HepG2 (cell line): ENCODE results near the gene TBC1D5. TPM values are rescaled to one million over a fixed set of nuclear protein-coding genes. Genes with fewer than 3 reads are reported as not detected.

ENCODE experiments used
- ATAC-seq: fragments of 200-7000 bp; cut with Tn5 transposase; 3 replicates; pipeline ENCODE4 v1.9.1; 2020; ENCODE audit warnings: mild to moderate bottlenecking, moderate library complexity
- BruUV-seq: library from RNA; stranded (reverse); fragments of 400-500 nt; replicated peaks from 2 replicates; lab custom pipeline; 2021; lab: Mats Ljungman, UMichigan
- CTCF ChIA-PET: fragments of 300-600 bp; formaldehyde crosslinking; extraction: SDS; loops from one replicate; lab custom pipeline; 2021; ENCODE audit warnings: low total read pairs, inconsistent platforms, low intra/inter-chr PET ratio; lab: Yijun Ruan, JAX
- POLR2A ChIA-PET: fragments of 350-600 bp; sonication (Branson Sonifier 250); formaldehyde crosslinking; loops from one replicate; lab custom pipeline; 2020; ENCODE audit warnings: antibody characterized with exemption, inconsistent platforms; lab: Yijun Ruan, JAX
- DNase-seq: peaks from one replicate; pipeline ENCODE4 v3.0.0-alpha.2; 2015; ENCODE audit warnings: low spot score
- FAIRE-seq: peaks from 3 replicates; lab custom pipeline; 2011; peaks lifted over from hg19 to GRCh38; lab: Jason Lieb, UNC
- H2AFZ ChIP-seq: one replicate; pipeline ENCODE4 v1.6.1; 2011; ENCODE audit warnings: low read length, inconsistent platforms
- H3K27ac ChIP-seq: fragments of 300-600 bp; 3 replicates; pipeline ENCODE4 v1.8.0; 2011; ENCODE audit warnings: mixed run types, mild to moderate bottlenecking, mixed read lengths, low read length, inconsistent platforms; ENCODE audit not compliant: insufficient read depth; ENCODE audit errors: extremely low read length
- H3K27me3 ChIP-seq, 2 experiments: fragments of 200-600 bp in 1 of 2; 2 replicates in 1 of 2; 3 replicates in 1 of 2; pipeline versions ENCODE4 v1.6.0 to v1.8.0; 2011; ENCODE audit warnings: low read length in 2 of 2, mild to moderate bottlenecking in 2 of 2, moderate library complexity in 2 of 2, inconsistent platforms in 1 of 2; ENCODE audit not compliant: insufficient read depth in 2 of 2, control insufficient read depth in 1 of 2
- H3K36me3 ChIP-seq, 2 experiments: fragments of 200-600 bp in 1 of 2; replicated peaks in 1 of 2; 2 replicates in 1 of 2; 3 replicates in 1 of 2; pipeline versions ENCODE4 v1.5.1 to v1.8.0; 2011; ENCODE audit warnings: low read length in 2 of 2, inconsistent platforms in 1 of 2; ENCODE audit not compliant: insufficient read depth in 2 of 2, control insufficient read depth in 1 of 2
- H3K4me1 ChIP-seq: 2 replicates; pipeline ENCODE4 v1.5.1; 2012; ENCODE audit warnings: low read length, inconsistent platforms; ENCODE audit not compliant: insufficient read depth
- H3K4me2 ChIP-seq: 2 replicates; pipeline ENCODE4 v1.6.0; 2011; ENCODE audit warnings: low read depth, low read length, inconsistent platforms
- H3K4me3 ChIP-seq, 3 experiments: fragments of 200-600 bp in 1 of 3; sonication (generic), shearing (Covaris generic) in 1 of 3; replicated peaks in 1 of 3; 2 replicates each; pipeline ENCODE4 v1.5.1; 2011 to 2016; ENCODE audit warnings: low read length in 3 of 3, inconsistent platforms in 2 of 3, low read depth in 2 of 3, mild to moderate bottlenecking in 2 of 3, control low read depth in 1 of 3, mixed read lengths in 1 of 3; ENCODE audit not compliant: insufficient read depth in 1 of 3
- H3K79me2 ChIP-seq: one replicate; pipeline ENCODE4 v1.6.1; 2011; ENCODE audit warnings: low read length, inconsistent platforms; ENCODE audit not compliant: insufficient read depth
- H3K9ac ChIP-seq: 2 replicates; pipeline ENCODE4 v1.6.0; 2011; ENCODE audit warnings: mild to moderate bottlenecking, low read depth, low read length, inconsistent platforms; ENCODE audit not compliant: insufficient read depth
- H3K9me3 ChIP-seq: 2 replicates; pipeline ENCODE4 v1.5.1; 2012; ENCODE audit warnings: mild to moderate bottlenecking, low read length
- H4K20me1 ChIP-seq: 2 replicates; pipeline ENCODE4 v1.6.0; 2011; ENCODE audit warnings: inconsistent platforms, mild to moderate bottlenecking, low read length, moderate library complexity; ENCODE audit not compliant: insufficient read depth
- NFAT5 ChIP-seq: sonication (generic); formaldehyde crosslinking; IDR thresholded peaks from 2 replicates; pipeline ENCODE4 v1.4.0; 2020; ENCODE audit warnings: missing genetic modification reagents
- SIN3B ChIP-seq: fragments of 150-350 bp; IDR thresholded peaks from 2 replicates; pipeline ENCODE4 v1.6.1; 2014; ENCODE audit warnings: low read length
- TRIM24 ChIP-seq: sonication (generic); formaldehyde crosslinking; IDR thresholded peaks from 2 replicates; pipeline ENCODE4 v1.8.0; 2022; ENCODE audit warnings: mild to moderate bottlenecking, missing genetic modification reagents
- ZNF292 ChIP-seq: sonication (generic); formaldehyde crosslinking; IDR thresholded peaks from 2 replicates; pipeline ENCODE4 v1.8.1; 2022; ENCODE audit warnings: mild to moderate bottlenecking, low read depth, missing genetic modification reagents, borderline replicate concordance
- ZNF713 ChIP-seq: sonication (generic); formaldehyde crosslinking; IDR thresholded peaks from 2 replicates; pipeline ENCODE4 v1.4.0; 2020; ENCODE audit warnings: mild to moderate bottlenecking, missing genetic modification reagents
- WGBS: methylation state at CpG from one replicate; pipeline ENCODE4 v1.1.6; 2017; ENCODE audit warnings: low lambda C conversion rate; 5-methylcytosine and 5-hydroxymethylcytosine counted together
- in situ Hi-C: cut with HindIII; loops from 2 replicates; pipeline ENCODE4 v1.10.0; 2017; ENCODE audit warnings: low pct_unique_long_range_greater_than_20kb; ENCODE audit not compliant: extremely low pct_ligation_motif_present
- intact Hi-C: fragments of 100-400 bp; cut with micrococcal nuclease; formaldehyde crosslinking; loops from one replicate; pipeline ENCODE4 v1.10.0; 2022; ENCODE audit not compliant: unreplicated experiment
- polyA plus RNA-seq, 8 experiments: library from polyadenylated mRNA; depleted of rRNA in 3 of 8; stranded (reverse) in 7 of 8; unstranded in 1 of 8; fragments of >200 nt; fragmentation: Illumina TruSeq in 4 of 8; extraction: Trizol in 4 of 8; gene quantifications; 2 replicates each; pipeline versions ENCODE4 v1.2.1 to v1.2.3, GENCODE V29; 2011 to 2016; ENCODE audit warnings: low read depth in 4 of 8, missing spikeins in 1 of 8, mixed read lengths in 1 of 8; ENCODE audit not compliant: insufficient read depth in 1 of 8
- total RNA-seq, 5 experiments: library from RNA; depleted of rRNA; stranded (reverse); fragments of >200 nt; fragmentation: Illumina TruSeq; extraction: Trizol; gene quantifications; 2 replicates each; pipeline ENCODE4 v1.2.3, GENCODE V29; 2016; ENCODE audit warnings: low read depth in 1 of 5

TBC1D5 gene
- total and polyA plus RNA-seq, 2 of the 13 experiments (the other 11 are each of a cell fraction or from before 2014, with no cell fraction given), result 19.2 to 33.3 TPM

GRCh38 chr3:17398959-17399551 is 343.4 kb downstream of the TBC1D5 start:
- FAIRE-seq, result no peak
- ATAC-seq, result no peak
- TF ChIP-seq ZNF292, result no peak
- no peak for TF ChIP-seq NFAT5 (CRISPR knock-in tag)
- TF ChIP-seq TRIM24 (CRISPR knock-in tag), result no peak
- TF ChIP-seq ZNF713 (CRISPR knock-in tag), result no peak
- TF ChIP-seq SIN3B, result no peak

More at GRCh38 chr3:17398959-17399551, 343.4 kb downstream of the TBC1D5 start:
- Histone ChIP-seq H2AFZ (no peak overlapping the region), H3K79me2 (no peaks in the 10 kb centered on the region), H3K4me3 (no peak overlapping the region), H3K27me3 (no peaks in the 10 kb centered on the region), H3K4me1 (no peaks in the 10 kb centered on the region), H3K9me3 (no peaks in the 10 kb centered on the region), H3K36me3 (peaks cover 2 to 6% of the 10 kb centered on the region in 2 experiments; a peak in 3 of 5 replicates), H4K20me1 (no peaks in the 10 kb centered on the region), H3K4me2 (no peak overlapping the region), H3K9ac (no peak overlapping the region), H3K27ac (no peak overlapping the region)
- in situ Hi-C loops (no loop called here), intact Hi-C loops (no loop called here)
- ChIA-PET POLR2A (no interaction called here), CTCF (no interaction called here)
- DNase-seq, result no peak
- WGBS, result 88% methylated on average over 2 of the region's 2 CpGs
- BruUV-seq, result no TSS peak
